Activated CD4-positive, CD25-positive, alpha-beta regulatory T cell treated with anti-CD3 and anti-CD28 coated beads, Interleukin-2, amount 50 U/mL, for 24 hours (primary cell): ENCODE results near the gene VANGL2.
"Not testable (repeated sequence)": the region's sequence is repeated elsewhere in the genome, so short reads cannot be mapped to it uniquely, and the experiment has no call there.

Experiments used
- ATAC-seq, 2 donors: fragments of 150-1000 bp; cut with Tn5 transposase; one replicate each; pipeline ENCODE4 v1.10.0; 2021; ENCODE audit warnings: mild to moderate bottlenecking in 1 of 2, moderate library complexity in 1 of 2

The VANGL2 gene

GRCh38 chr1:160370561-160371345 lies 29.6 kb upstream of the VANGL2 start:
- ATAC-seq, result no peak

- ATAC-seq, result no peak
These were observed 29.1 kb upstream of the VANGL2 start for GRCh38 chr1:160371346-160371631.

GRCh38 chr1:160371756-160372155 lies 28.6 kb upstream of the VANGL2 start:
- ATAC-seq, result no peak

DNA sequence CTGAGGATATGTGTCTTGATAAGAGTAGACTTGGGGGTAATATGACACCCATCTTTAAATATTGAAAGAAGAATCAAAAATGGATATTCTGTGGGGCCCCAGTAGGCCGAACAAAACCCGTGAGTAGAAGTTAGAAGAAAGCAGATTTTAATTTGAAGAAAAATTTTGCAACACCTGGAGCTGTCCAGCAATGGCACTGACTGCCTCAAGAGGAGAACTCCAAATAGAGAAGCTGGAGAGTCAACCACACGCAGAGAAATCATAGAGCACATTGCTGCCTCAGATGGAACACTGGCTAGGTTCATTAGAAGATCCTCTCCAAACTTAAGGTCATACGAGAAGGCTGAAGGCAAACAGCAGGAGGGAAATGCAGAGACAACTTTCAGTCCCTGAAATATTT lies 26.7 kb upstream of the VANGL2 start:
- ATAC-seq, result no peak

DNA sequence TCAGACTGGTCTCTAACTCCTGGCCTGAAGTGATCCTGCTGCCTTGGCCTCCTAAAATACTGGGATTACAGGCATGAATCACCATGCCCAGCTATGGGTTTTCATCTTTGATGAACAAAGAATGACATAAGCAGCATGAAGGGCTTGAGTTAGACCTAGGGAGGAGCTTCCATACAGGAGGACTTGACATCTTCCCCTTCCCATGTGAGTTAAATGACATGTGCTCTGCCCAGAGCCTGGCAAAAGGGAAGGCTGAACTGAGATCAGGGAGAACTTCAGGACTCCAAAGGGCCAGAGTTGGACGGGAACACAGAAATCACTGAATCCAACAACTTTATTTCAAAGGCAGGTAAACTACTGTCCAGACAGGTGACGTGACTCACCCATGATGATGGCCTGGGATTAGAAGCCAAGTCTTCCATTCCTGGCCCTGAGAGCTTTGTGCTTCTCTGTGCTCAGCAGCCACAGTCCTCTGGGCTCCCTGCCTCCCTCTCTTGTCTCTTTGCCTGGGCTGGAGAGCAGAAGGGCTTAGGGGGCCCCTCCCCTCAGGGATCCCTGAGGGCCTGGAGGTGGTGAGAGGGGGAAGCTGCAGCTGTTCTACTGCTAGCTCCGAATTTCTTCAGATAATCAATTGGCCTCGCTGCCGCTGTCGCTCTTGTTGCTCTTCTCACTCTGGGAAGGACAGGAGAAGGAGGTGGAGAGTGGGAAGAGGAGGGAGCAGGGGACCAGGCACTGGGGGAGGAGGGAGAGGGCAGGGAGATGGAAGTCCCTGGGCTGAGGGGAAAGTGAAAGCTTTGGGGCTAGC lies 25.9 kb upstream of the VANGL2 start:
- ATAC-seq, result no peak

GRCh38 chr1:160375788-160376524 lies 24.4 kb upstream of the VANGL2 start:
- peak; percentile 32 to 55 for ATAC-seq

DNA sequence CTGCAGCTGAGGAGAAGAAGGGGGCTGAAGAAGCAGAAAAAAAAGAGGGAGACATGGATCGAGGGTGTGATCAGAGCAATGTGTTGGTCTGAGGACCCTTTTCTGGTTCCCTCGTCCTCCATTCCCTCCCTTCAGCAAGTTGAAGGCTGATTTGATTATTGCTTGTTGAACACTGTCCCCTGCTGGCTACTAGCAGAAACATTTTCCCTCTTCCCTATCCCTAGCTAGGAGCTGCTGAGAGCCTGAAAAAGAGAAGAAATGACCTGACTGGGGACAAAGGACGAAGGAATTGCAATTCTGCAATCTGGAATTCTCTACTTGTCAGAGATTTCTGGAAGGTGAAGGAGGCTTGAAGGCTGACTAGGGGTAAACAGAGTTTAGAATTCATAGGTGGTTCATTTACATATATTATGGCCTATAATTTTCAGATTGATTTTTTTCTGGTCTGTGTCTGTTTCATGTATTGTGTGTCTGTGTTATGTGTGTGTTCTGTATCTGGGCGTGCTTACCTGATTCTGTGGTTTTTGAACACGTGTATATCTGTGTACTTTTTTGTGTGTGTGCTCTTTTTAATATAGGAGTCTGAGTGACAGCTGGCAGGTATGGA lies 23.7 kb upstream of the VANGL2 start:
- peak in 1 of 2 donors; percentile 63 for ATAC-seq

- ATAC-seq, result no peak
These were observed 22.7 kb upstream of the VANGL2 start for GRCh38 chr1:160377585-160378206.

DNA sequence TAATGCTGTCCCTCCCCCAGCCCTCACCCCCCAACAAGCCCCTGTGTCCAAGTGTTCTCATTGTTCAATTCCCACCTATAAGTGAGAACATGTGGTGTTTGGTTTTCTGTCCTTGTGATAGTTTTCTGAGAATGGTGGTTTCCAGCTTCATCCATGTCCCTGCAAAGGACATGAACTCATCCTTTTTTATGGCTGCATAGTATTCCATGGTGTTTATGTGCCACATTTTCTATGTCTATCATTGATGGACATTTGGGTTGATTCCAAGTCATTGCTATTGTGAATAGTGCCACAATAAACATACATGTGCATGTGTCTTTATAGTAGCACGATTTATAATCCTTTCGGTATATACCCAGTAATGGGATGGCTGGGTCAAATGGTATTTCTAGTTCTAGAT lies 15.6 kb upstream of the VANGL2 start:
- ATAC-seq, result not testable (repeated sequence)

- ATAC-seq, result not testable (repeated sequence)
These were observed 12.0 kb upstream of the VANGL2 start for GRCh38 chr1:160388406-160388805.

DNA sequence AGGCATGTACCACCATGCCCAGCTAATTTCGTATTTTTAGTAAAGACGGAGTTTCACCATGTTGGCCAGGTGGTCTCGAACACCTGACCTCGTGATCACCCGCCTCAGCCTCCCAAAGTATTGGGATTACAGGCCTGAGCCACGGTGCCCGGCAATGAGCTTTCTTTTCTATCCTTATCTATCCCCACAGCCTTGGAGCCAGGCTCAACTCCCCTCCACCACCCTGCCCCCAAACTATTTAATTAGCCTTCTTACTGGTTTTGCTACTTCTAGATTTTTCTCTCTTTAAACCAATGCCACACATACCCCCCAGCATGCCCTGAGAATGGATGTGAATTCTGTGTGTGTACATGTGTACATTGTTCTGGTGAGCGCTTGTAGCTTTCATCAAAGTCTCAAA lies 5.7 kb upstream of the VANGL2 start:
- no peak for ATAC-seq

DNA sequence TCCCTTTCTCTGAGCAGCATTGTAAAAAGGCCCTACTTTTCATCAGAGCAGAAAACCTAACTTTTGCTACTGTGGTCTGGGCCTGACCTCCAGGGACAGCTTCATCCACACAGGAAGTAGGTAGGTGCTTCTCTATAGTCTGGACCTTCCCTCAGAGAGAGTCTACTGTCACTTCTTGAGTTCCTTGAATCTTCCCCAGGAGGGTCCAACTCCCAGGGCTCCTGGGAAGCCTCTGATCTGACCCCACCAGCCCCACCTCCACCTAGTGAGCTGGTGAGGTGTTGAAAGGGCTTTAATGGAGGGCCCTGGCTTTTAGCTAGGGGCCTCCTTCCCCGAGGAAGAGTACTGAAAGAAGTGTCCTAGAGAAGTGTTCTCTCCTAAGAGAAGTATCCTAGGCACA lies 2.7 kb upstream of the VANGL2 start:
- ATAC-seq, result no peak

DNA sequence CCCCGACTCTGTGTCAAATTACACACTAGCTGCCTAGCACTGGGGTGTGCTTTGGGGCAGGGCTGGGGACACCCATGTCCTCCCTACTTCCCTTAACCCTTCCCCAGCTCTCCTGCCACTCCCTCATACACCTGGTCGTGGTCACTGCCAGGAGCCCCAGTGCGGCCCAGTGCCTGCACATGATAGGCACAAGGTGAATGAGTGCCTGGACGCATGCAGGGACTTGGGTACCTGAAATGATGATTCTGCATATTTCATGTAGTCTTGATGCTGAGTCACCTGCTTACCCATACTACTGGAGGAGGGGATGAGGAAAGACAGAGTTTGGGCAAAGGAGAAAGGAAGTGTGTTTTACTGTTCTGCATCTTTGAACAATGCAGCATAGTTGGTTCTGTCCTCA lies 1.5 kb upstream of the VANGL2 start:
- no peak for ATAC-seq

- no peak for ATAC-seq
These were observed 681 bp upstream of the VANGL2 start for GRCh38 chr1:160399544-160400222.

DNA sequence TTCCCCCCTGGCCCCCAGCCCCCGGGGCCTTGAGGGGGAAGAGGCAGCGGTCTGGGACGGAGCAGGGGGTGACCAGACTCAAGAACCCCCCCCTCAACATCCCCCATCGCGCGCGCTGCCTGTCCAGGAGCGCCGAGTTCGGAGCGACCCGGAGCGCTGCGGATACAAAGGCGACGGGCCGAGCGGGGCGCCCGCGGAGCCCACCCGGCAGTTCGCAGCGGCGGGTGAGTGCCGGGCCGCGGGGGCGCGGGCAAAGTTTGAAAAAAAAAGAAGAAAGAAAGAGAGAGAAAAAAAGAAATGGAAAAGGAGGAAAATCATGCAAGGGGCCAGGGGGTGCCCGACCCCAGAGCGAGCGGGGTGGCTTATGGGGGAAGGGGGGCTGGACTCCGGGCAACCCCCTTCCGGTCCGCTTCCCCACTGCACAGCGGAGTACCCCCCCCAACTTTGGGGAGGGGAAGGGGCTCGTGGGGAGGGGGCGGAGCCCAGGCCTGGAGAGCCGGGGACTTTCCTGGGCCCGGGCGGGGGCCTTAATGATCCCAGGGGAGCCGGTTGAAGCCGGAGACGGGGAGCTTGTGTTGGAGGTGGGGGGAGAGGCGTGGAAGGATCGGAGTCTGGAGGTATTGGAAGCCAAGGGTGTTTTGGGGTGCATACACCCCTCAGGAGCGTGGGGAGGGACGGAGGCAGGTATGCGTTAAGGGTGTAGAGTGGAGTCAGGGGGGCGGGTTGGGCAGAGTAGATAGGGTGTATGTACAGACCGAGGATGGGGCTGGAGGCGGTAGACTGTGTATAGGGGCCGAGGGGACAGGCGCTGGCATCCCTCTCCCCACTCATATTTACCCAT lies 502 bp downstream of the VANGL2 start:
- peak in 1 of 2 donors; percentile 28 for ATAC-seq

- ATAC-seq, result no peak
These were observed 1.1 kb downstream of the VANGL2 start for GRCh38 chr1:160401487-160401805.

DNA sequence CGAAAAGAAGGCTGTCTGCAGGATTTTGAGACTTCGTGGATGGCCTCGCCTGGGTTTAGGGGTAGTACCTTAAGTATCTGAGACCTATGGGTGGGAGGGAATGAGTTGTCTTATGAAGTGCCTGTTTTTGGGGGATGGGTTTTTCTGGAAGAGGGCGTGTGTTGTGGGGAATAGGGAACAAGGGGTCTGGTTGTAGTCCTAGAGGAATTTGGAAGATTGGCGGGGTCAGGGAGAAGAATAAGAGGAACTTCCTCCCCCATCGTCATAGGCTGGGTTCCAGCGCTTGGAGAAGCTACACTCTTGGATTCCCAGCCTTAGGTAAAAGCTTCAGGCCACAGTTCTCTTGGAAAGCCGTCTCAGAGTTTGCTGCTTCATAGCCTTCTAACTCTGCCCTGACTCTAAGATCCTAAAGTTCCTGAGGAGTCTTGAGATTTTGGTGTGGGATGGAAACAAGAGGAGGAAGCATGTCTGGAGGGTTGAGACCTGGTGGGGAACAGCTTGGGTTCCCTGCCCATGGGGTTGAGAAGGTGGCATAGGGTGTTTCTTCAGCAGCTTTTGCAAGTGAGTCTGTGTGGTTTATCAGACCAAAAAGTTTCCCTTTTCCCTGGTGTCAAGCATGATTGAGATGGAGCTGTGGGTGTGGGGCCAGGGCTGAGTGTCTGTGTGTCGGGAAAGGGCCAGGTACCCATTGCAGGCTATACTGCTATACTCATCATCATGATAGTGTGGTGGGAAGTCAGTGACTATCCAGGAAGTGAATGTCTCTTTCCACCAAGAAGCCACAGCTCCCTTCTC lies 1.8 kb downstream of the VANGL2 start:
- no peak for ATAC-seq

GRCh38 chr1:160403244-160403643 lies 2.9 kb downstream of the VANGL2 start:
- ATAC-seq, result no peak

DNA sequence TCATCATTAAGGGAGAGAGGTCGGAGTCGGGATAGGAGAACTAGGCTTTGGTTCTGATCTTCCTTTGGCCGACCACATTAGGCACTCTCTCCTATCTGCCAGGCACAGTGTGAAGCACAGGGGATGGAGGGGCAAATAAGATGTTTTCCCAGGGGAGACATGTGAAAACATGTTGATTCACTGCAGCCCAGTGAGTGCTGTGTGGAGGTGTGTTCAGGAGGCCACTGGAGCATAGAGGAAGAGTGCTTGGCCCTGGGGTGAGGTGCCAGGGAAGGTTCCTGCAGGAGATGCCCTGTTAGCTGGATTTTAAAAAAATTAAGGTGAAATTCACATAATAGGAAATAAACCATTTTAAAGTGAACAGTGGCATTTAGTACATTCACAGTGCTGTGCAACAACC lies 3.7 kb downstream of the VANGL2 start:
- no peak for ATAC-seq

- no peak for ATAC-seq
These were observed 5.0 kb downstream of the VANGL2 start for GRCh38 chr1:160405331-160405877.
